Gastroesophageal sphincter (tissue), 3 donors: ENCODE measurements around the gene B4GALT5.

Experiments
- CTCF ChIP-seq, 4 experiments: fragments of 200-600 bp in 2 of 4; fragments of 450-650 bp in 2 of 4; sonication (generic) in 1 of 4; IDR thresholded peaks; one replicate each; pipeline ENCODE4 v1.5.1; 2017 to 2019; ENCODE audit warnings: antibody characterized with exemption in 4 of 4, mild to moderate bottlenecking in 2 of 4, moderate library complexity in 2 of 4
- POLR2A ChIP-seq, 2 donors: fragments of 450-650 bp; IDR thresholded peaks; one replicate each; pipeline ENCODE4 v1.6.1; 2017; ENCODE audit warnings: antibody characterized with exemption in 2 of 2, mild to moderate bottlenecking in 2 of 2, moderate library complexity in 1 of 2
- POLR2AphosphoS5 ChIP-seq: sonication (generic); formaldehyde crosslinking; IDR thresholded peaks from one replicate; pipeline ENCODE4 v1.6.1; 2017; ENCODE audit warnings: antibody characterized with exemption

- TF ChIP-seq POLR2A (IDR thresholded peaks at IDR 0.05) (no peak), CTCF (IDR thresholded peaks at IDR 0.05) (peak; percentile 99 to 100 (median 99)), POLR2AphosphoS5 (no peak)
These were observed 102.8 kb downstream of the B4GALT5 start for GRCh38 chr20:49610691-49611538.
